NT2/D1 (cell line): ENCODE measurements around the gene PDGFD.

Source experiments
- DNase-seq: peaks from one replicate; pipeline ENCODE4 v3.0.0-alpha.2; 2011; ENCODE audit warnings: low read depth, low spot score
- H3K27me3 ChIP-seq: 2 replicates; pipeline ENCODE4 v1.6.0; 2011; ENCODE audit warnings: mild to moderate bottlenecking; ENCODE audit not compliant: insufficient read length, insufficient read depth
- H3K36me3 ChIP-seq: 2 replicates; pipeline ENCODE4 v1.6.1; 2011; ENCODE audit warnings: mild to moderate bottlenecking, low read length, mixed read lengths; ENCODE audit not compliant: insufficient read depth, insufficient read length
- H3K4me1 ChIP-seq: 2 replicates; pipeline ENCODE4 v1.5.1; 2011; ENCODE audit not compliant: insufficient read depth, insufficient read length
- H3K4me3 ChIP-seq: 2 replicates; pipeline ENCODE4 v1.5.1; 2011; ENCODE audit warnings: low read depth; ENCODE audit not compliant: insufficient read length
- H3K9ac ChIP-seq: 2 replicates; pipeline ENCODE4 v1.6.0; 2011; ENCODE audit warnings: low read depth; ENCODE audit not compliant: insufficient read length
- H3K9me3 ChIP-seq: 2 replicates; pipeline ENCODE4 v1.5.1; 2011; ENCODE audit warnings: mild to moderate bottlenecking, low read length; ENCODE audit not compliant: insufficient read depth
- SUZ12 ChIP-seq: IDR thresholded peaks from 2 replicates; pipeline ENCODE4 v1.6.1; 2011; ENCODE audit not compliant: insufficient read length, insufficient read depth; ENCODE audit errors: extremely low read depth
- YY1 ChIP-seq: IDR thresholded peaks from 2 replicates; pipeline ENCODE4 v1.6.1; 2011; ENCODE audit not compliant: insufficient read length, insufficient read depth
- ZNF274 ChIP-seq: IDR thresholded peaks from 2 replicates; pipeline ENCODE4 v1.6.1; 2011; ENCODE audit warnings: mild to moderate bottlenecking, low read depth, low read length

The PDGFD gene

DNA sequence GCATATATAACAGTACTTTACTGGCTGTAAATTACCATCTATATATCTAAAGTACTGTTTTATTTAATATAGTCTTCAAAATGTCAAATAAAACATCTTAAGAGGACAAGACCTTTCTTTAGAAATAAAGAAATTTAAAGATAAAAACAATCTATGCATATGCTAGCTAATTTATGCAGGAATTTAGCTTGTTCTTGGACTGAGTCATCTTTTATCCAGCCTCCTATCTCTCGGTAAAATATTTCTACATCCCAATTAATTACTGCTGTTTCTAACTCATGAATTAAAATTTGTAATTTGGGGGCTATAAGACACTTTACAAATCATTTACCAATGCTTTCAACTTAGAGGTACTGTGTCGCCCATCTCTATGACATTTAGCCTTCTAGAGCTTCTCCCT is 200.3 kb downstream of the PDGFD start:
- Histone ChIP-seq H3K9me3 (no peaks in the 10 kb centered on the region), H3K4me1 (no peaks in the 10 kb centered on the region), H3K36me3 (no peaks in the 10 kb centered on the region), H3K9ac (no peak overlapping the region), H3K4me3 (no peak overlapping the region), H3K27me3 (no peaks in the 10 kb centered on the region)
- TF ChIP-seq ZNF274 (no peak), YY1 (no peak), SUZ12 (no peak)
- no peak for DNase-seq

GRCh38 chr11:103961010-103961409 is 202.9 kb downstream of the PDGFD start:
- Histone ChIP-seq H3K9me3 (no peaks in the 10 kb centered on the region), H3K4me1 (no peaks in the 10 kb centered on the region), H3K27me3 (no peaks in the 10 kb centered on the region), H3K9ac (no peak overlapping the region), H3K4me3 (no peak overlapping the region), H3K36me3 (no peaks in the 10 kb centered on the region)
- no peak for DNase-seq
- TF ChIP-seq SUZ12 = no peak

GRCh38 chr11:103960108-103960507 is 203.8 kb downstream of the PDGFD start:
- no peaks in the 10 kb centered on the region for H3K27me3 ChIP-seq
- H3K4me1 ChIP-seq = no peaks in the 10 kb centered on the region
- TF ChIP-seq YY1 = no peak
- no peak for TF ChIP-seq ZNF274
- no peak for TF ChIP-seq SUZ12
- no peaks in the 10 kb centered on the region for H3K36me3 ChIP-seq
- H3K9ac ChIP-seq = no peak overlapping the region
- no peaks in the 10 kb centered on the region for H3K9me3 ChIP-seq
- DNase-seq = no peak
- no peak overlapping the region for H3K4me3 ChIP-seq

DNA sequence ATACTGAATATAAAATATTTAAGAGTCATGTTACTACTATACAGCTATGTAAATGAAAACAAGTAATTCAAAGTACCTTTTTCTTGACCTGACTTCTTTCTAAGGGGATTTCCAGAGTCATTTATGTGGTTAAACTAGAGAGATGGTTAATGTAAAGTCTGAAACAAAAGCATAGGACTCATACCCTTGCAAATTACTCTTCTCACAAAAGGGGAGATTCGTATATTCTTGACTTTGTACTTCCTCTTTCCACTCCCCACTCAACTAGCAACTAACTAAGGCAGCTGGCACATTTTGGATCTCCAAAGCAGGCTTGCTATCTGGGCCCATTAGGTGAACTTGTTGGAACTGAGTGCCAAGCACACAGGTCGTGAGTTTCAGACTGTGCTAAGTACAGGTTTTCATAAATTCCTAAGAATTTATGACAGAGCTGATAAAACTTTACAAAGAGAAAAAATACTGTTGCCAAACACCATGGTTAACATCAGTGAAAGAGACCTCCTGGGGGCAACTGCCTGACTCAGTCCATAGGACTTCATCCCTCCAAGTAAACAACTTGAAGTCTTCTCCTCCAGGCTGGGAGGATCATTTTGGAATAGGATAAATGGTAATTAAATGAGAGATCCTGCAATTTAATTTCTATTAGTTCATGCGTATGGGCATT is 204.5 kb downstream of the PDGFD start:
- no peaks in the 10 kb centered on the region for H3K4me1 ChIP-seq
- no peak for DNase-seq
- TF ChIP-seq YY1 = no peak
- TF ChIP-seq ZNF274 = no peak
- no peak for TF ChIP-seq SUZ12
- H3K36me3 ChIP-seq = no peaks in the 10 kb centered on the region
- H3K4me3 ChIP-seq = no peak overlapping the region
- no peak overlapping the region for H3K9ac ChIP-seq
- no peaks in the 10 kb centered on the region for H3K9me3 ChIP-seq
- no peaks in the 10 kb centered on the region for H3K27me3 ChIP-seq

- H3K4me1 ChIP-seq = no peaks in the 10 kb centered on the region
- DNase-seq = no peak
- H3K9ac ChIP-seq = no peak overlapping the region
- no peaks in the 10 kb centered on the region for H3K27me3 ChIP-seq
- no peak overlapping the region for H3K4me3 ChIP-seq
- no peaks in the 10 kb centered on the region for H3K9me3 ChIP-seq
- no peaks in the 10 kb centered on the region for H3K36me3 ChIP-seq
- TF ChIP-seq YY1 (no peak), SUZ12 (no peak), ZNF274 (no peak)
Measured at GRCh38 chr11:103958475-103959215, 205.3 kb downstream of the PDGFD start.

- no peaks in the 10 kb centered on the region for H3K27me3 ChIP-seq
- TF ChIP-seq ZNF274 (no peak), SUZ12 (no peak), YY1 (no peak)
- H3K9ac ChIP-seq = no peak overlapping the region
- no peak for DNase-seq
- H3K4me3 ChIP-seq = no peak overlapping the region
- H3K9me3 ChIP-seq = no peaks in the 10 kb centered on the region
- no peaks in the 10 kb centered on the region for H3K36me3 ChIP-seq
- H3K4me1 ChIP-seq = no peaks in the 10 kb centered on the region
Measured at GRCh38 chr11:103953797-103954486, 210.0 kb downstream of the PDGFD start.

DNA sequence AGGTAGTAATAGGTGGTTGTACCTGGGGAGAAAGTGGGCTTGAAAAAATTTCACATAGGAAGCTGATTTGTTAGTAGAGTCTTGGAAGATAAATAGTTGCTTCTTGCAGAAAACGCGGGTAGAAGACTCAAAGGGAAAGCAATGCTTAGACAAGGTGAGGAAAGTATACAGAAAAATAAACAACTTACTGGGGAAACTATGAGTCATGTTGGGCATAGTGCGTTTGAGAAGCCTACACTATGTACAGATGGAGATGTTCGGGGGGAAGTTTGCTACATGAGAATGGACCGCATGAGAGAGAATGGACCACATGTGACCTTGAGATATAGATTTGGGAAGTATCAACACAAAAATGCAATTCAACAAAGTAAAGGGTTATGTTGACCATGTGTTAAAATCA is 214.2 kb downstream of the PDGFD start:
- Histone ChIP-seq H3K9ac (no peak overlapping the region), H3K9me3 (no peaks in the 10 kb centered on the region), H3K4me3 (no peak overlapping the region), H3K27me3 (no peaks in the 10 kb centered on the region), H3K36me3 (no peaks in the 10 kb centered on the region), H3K4me1 (no peaks in the 10 kb centered on the region)
- TF ChIP-seq SUZ12 (no peak), YY1 (no peak), ZNF274 (no peak)
- DNase-seq = no peak
